ENCODE measurements around the gene SNRPD1.
"Not testable (repeated sequence)": the region's sequence is repeated elsewhere in the genome, so short reads cannot be mapped to it uniquely, and the experiment has no call there.

The SNRPD1 gene

DNA sequence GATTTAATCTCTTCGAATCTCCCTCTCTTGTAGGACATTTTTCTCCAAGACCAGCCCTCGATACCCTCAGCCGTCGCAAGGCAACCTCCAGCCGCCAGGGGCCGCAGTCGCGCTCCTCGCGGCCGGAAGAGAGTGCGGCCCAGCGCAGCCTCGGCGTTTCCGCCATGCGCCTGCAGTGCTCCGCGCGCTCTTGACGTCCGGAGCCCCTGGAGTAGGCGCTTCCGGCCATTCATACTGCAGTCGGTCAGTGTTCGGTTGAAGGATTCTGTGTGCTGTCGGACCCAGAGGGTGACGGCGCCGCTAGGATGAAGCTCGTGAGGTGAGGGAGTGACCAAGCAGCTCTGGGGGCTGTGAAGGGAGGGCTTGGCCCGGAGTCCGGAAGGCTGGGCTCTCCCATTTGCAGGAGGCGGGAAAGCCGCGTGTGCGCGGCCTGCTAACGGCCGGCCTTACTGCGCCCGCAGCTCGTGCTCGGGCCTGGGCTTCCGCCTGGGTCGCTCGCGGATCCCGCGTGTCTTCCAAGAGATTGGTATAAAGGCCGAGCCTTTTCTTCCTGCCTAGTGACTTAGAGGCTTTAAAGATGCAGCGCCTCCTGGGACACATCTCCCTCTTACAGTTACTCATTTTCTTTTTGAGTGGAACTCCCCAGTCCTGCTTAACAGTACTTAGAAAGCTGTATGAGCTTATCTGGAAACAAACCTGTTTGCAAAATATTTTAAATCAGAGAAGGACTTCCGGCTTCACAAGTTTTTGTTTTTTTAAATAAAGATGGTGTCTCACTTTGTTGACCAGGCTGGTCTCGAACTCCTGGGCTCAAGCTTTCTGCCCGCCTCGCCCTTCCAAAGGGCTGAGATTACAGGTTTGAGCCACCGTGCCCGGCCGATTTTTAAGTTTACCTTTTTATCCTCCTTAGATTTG, at the start of gene SNRPD1:
Gene SNRPD1 (plus strand): TSS at position 190 of the 915 bp plus-strand sequence. CDS start 116 bp downstream, at position 306.
- DNase-seq (ENCODE audit: low read depth in 2 of 2) = peak; percentile 70 to 85

DNA sequence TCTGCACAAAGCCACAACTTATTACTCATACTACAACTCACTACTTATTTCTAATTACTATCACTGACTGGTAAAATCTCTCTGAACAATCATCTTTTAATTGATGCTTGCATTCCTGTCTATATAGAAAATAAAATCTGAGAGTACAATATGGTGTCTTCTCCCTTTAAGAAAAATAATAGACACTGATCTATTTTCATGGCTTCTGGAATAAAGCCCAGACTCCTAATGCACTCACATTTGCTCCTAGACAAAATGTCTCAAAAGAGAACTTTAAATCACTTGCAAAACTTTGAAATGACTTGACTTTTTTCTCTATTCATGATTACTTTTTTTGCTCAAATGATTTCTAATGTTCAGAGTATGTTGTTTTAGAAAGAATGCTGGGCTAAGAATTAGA, 40.3 kb upstream of the SNRPD1 start:
- DNase-seq (ENCODE audit: low read depth in 2 of 2) = no peak

DNA sequence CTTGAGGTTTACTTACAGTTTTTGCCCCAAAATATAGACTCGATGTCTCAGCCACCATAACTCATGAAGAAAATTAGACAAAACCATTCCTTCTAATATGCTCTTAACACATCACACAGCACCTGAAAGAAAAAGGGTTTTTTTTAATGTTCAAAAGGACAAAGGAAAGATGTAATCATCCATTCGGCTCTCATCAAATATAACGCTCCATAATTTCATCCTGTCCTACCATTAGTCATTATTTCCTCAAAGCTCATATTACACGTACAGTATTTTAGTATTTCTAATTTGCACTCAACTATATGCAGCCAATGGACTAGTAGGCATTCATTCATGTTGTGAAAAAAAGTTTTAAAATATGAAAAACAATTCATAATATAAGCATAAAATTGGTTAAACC, 36.5 kb upstream of the SNRPD1 start:
- DNase-seq (ENCODE audit: low read depth in 2 of 2) = no peak

DNA sequence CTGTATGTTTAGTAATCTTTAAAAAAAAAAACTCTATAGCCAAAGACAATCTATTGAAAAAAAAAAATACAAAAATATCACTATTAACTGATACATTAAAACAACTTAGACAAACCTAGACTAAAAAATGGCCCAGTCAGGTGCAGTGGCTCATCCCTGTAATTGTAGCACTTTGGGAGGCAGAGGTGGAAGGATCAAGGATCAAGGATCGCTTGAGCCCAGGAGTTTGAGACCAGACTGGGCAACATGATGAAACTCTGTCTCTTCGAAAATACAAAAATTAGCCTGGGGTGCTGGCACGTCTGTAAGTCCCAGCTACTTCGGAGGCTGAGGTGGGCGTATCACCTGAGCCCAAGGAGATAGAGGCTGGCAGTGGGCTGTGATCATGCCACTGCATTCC, 27.7 kb upstream of the SNRPD1 start:
- DNase-seq (ENCODE audit: low read depth in 2 of 2) = no peak

DNA sequence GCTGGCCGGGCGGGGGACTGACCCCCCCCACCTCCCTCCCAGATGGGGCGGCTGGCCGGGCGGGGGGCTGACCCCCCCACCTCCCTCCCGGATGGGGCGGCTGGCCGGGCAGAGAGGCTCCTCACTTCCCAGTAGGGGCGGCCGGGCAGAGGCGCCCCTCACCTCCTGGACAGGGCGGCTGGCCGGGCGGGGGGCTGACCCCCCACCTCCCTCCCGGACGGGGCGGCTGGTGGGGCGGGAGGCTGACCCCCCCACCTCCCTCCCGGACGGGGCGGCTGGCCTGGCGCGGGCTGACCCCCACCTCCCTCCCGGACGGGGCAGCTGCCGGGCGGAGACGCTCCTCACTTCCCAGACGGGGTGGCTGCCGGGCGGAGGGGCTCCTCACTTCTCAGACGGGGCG, 19.8 kb upstream of the SNRPD1 start:
- DNase-seq (ENCODE audit: low read depth in 2 of 2) = not testable (repeated sequence)

DNA sequence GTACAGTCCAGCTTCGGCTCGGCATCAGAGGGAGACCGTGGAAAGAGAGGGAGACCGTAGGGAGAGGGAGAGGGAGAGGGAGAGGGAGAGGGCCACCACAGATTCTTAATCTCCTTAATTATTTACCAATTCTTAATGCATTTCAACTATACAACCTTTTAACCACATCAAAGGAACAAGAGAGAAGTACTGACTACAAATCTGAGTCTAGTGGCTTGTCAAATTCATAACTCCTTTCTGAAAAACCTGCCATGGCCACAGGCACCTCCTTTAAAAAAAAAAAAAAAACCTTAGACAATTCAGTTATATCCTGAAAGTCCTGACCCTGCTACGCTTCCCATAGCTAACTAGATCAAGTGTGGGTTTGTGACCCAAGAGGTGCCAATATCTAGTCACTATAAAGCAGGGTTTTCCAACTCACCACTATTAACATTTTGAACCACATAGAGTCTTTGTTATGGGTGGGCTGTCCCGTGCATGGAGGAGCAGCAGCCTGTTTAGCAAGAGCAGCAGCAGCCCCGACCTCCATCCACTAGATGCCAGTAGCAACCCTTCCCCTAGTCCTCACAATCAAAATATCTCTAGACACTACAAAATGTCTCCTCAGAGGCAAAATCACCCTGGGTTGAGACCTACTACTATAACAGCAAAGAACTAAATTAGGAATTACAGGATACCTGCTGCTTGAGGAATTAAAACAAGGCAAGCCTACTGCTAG, 18.4 kb upstream of the SNRPD1 start:
- no peak for DNase-seq (ENCODE audit: low read depth in 2 of 2)

DNA sequence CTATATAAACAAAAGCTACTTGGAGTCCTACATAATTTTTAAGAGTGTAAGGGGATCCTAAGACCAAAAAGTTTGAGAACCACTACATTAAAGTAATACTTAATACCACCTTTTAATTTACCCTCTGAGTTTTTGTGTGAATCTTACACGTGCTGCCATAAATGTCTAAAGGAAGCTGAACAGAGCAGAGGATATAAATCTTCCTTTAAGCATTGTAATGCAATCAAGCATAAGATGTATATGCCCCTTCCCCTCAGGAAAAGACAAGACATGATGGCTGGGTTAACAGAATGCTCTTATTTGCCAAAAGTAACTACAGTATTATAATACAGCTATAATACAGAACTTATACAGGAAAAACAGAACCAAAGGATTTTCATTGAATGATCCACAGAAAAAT, 14.5 kb upstream of the SNRPD1 start:
- DNase-seq (ENCODE audit: low read depth in 2 of 2) = no peak

DNA sequence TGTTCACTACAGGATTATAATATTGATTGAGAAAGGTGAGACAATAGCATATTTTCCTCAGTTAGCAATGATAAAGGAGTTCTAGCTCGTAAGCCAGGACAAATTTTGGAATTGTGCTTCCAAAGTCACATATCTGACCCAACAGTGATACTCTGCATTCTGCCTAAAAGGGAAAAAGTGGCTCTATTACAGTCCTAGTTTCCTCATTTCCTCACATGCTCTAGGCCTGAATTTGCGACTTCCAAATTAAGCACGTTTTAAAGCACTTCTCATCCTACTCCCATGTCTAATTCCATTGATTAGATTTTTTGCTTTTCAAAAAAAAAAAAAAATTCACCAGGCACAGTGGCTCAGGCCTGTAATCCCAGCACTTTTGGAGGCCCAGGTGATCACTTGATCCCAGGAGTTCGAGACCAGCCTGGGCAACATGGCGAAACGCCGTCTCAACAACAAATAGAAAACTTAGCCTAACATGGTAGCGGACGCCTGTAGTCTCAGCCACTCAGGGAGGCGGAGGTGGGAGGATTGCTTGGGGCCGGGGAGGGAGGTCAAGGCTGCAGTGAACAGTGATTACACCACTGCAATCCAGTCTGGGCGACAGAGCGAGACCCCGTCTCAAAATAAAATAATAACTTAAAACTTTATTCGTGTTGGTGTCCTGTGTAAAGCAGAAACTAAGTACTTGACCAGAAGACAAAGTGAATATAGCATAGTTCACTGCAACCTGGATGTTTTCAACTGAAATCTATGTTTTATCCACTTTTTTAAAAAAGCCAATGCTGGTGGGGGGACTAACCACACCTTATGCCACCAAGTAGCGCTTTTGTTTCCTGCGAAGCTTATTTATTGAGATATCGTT, 13.2 kb upstream of the SNRPD1 start:
- no peak for DNase-seq (ENCODE audit: low read depth in 2 of 2)

DNA sequence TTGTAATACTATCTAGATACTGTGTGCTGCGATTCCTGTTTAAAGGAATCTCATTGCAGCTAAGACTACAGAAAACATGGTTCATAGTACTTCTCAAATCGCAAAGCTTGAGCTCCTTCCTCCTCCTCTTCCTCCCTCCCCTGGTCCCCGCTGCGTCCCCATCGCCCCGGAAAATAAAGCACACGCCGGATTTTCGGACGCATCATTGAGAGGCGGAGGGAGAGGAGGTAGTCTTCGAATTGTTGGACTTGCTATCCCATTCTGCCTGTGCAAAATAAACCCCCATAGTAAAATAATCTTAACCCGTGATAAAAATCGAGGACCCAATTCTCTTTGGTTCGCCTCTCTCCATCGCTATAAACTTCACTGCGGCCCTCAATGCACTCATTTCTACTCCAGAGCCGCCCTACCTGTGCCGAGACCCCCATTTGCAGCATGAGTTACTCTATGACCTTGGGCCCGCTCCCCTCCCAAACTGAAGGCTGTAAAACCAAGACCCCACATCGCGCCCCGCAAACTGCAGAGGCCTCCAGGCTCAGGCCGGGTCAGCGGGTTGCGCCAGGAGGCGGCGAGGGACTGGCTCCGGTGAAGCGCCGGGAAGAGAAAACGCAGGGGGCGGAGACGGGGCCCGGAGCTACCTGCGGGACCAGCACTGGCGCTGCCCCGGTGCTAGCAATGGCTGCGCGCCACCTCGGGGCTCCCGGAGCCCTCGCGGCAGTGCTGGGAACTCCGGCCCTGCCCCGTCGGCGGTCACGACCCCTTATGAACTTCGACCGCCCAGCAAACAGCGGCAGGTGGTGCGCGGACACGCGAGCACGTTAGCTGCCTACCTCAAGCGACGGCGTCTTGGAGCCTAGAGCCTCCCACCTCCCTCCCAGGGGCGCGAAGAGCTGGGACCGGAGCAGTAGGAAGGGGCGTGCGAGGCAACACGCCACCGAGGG, 12.3 kb upstream of the SNRPD1 start:
- no peak for DNase-seq (ENCODE audit: low read depth in 2 of 2)

DNA sequence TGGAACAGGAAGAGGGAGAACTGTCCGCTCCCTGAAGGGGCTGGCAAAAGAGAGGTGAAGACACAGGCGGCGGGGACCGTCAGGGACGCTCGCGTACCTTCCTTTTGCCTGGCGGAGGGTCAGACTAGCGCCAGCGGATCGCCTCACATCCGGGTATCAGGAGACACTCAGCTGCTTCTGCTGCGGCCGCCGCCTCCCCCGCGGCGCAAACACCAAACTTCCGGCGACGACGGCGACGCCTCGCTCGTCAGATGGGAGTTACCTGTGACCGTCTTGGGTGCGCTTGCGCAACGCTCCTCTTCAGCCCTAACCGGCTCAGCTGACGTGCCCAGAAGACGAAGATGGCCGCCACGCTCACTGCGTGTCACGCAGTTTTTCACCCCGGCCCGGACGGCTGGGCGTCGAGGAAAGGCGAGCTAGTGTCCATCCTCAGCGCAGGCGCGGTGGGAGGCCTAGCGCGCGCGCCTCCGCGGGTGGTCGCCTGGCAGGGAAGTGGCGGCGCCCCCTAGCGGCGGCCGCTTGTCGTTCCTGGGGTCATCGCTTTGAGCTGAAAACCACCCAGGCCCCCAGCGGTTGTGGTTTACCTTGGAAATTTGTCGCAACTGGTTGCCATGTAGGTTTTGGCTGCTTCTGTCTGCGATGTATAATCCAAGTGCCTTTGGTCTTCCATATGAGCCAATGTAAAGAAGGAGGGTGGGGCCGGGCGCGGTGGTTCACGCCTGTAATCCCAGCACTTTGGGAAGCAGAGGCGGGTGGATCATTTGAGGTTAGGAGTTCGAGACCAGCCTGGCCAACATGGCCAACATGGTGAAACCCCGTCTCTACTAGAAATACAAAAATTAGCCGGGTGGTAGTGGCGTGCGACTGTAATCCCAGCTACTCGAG, 11.3 kb upstream of the SNRPD1 start, which contains the start of gene ESCO1:
Gene ESCO1 (minus strand): TSS at position 179 of the 885 bp plus-strand sequence. CDS start 25,861 bp downstream, outside the sequence.
- peak; percentile 88 to 93 for DNase-seq (ENCODE audit: low read depth in 2 of 2)

DNA sequence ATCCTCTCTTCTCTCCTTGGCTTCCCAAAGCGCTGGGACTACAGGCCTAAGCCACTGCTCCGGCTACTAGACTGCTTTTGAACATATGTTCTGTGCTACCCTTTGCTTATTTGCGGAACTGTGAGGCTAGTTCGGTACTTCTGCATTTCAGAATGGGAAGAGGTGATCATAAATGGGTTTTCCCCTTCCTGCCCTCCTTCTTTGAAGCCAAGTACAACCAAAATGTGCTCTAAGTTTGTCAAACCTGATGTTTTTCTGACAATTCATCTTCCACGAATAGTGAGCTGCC, 9.9 kb upstream of the SNRPD1 start:
- no peak for DNase-seq (ENCODE audit: low read depth in 2 of 2)

DNA sequence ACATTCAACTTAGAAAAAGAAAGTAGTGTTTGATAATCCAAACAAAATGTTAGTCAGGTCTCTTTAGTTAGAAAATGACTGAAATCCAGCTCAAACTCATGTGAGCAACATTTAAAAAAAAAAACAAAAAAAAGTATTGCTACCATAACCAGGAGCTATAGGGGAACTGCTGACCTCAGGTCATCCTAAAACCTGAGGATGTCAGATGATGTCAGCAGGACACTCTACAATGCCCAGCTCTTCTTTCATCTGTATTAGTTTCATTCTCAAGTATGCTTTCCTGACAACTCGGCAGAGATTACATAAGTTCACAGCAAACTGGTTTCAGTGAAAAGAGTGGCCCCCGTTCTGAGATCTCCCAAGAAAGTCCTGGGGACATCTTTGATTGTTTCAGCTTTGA, 7.4 kb upstream of the SNRPD1 start:
- no peak for DNase-seq (ENCODE audit: low read depth in 2 of 2)

DNA sequence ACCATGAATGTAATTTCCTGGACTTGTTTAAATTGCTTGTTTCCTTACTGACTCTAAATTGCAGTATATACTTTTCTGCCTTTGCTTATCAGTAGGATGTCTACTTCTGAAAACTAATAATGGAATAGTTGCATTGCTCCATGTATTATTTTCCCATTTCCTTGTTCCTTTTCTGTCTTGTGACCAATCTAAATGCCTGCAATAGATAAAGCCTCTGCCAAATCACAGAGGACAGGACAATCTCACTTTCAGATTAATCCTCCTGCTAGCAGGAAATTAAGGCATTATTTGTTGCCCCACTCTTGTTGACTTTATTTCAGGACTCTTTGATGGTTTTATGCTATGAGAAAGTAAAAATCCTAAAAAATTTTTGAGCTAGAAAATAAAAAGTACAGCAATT, 6.9 kb upstream of the SNRPD1 start:
- no peak for DNase-seq (ENCODE audit: low read depth in 2 of 2)

DNA sequence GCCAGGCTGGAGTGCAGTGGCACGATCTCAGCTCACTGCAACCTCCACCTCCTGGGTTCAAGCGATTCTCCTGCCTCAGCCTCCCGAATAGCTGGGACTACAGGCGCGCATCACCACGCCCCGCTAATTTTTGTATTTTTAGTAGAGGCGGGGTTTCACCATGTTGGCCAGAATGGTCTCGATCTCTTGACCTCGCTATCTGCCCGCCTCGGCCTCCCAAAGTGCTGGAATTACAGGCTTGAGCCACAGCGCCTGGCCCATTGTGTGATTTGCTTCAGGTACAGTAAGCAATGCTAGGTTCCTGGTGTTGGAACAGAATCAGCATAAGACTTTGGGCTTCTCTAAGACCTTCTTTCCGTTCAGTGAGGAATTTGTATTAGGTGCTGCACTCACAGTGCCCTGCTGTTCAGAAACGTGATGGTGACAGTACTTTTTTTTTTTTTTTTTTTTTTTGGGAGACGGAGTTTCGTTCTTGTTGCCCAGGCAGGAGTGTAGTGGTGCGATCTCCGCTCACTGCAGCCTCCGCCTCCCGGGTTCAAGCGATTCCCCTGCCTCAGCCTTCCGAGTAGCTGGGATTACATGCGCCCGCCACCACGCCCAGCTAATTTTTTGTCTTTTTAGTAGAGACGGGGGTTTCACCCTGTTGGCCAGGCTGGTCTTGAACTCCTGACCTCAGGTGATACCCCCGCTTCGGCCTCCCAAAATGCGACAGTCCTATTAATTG, 551 bp upstream of the SNRPD1 start:
- DNase-seq (ENCODE audit: low read depth in 2 of 2) = not testable (repeated sequence)

DNA sequence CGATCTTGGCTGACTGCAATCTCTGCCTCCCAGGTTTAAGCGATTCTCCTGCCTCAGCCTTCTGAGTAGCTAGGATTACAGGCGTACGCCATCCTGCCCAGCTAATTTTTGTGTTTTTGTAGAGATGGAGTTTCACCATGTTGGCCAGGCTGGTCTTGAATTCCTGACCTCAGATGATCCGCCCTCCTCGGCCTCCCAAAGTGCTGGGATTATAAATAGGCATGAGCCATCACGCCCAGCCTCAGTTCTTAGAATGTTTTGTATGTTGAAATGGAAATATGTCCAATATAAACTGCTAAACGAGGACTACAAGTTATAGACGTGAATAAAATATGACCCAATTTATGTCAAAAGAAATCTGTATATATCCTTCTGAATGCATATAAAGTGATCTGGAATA, 9.5 kb downstream of the SNRPD1 start:
- not testable (repeated sequence) for DNase-seq (ENCODE audit: low read depth in 2 of 2)

DNA sequence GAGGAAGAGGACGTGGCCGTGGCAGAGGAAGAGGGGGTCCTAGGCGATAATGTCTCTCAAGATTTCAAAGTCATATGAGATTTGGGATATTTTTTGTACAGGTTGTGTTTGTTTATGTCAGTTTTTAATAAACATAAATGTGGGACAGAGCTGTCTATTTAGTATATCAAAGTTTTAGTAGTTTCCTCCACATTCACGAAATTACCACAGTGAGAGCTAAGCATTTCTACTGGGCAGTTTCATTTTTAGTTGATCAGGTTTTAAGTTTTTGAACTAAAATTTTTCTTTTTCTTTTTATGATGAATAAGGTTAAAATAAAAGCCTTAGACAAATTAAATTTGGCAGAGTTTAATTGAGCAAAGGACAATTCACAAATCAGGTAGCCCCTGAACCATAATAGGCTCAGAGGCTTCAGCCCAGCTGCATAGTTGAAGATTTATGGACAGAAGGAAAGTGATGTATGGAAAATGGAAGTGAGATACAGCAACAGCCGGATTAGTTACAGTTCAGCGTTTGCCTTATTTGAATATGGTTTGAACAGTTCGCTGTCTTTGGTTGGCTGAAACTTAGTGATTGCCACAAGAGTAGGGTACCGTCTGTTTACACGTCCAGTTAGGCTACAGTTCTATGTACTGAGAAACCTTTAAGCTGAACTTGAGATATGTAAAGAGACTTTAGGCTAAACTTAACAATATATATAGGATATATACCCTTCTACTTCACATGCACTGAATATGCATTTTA, 17.1 kb downstream of the SNRPD1 start:
- no peak for DNase-seq (ENCODE audit: low read depth in 2 of 2)

DNA sequence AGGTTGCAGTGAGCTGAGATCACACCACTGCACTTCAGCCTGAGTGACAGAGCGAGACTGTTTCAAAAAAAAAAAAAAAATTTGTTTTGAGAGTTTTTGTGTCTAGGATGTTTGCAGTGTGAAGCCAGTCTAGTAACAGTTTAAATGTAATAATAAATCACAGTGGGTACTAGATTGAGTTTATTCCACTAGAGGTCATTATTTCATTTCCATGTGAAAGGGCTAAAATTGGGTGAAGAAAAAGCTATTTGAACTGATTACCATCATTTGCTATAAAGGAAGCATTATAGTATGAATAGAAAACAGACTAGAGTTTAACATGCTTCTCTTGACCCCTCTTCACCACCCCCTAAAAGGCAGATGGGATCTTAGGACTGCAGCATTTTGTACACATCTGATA, 20.3 kb downstream of the SNRPD1 start:
- no peak for DNase-seq (ENCODE audit: low read depth in 2 of 2)

DNA sequence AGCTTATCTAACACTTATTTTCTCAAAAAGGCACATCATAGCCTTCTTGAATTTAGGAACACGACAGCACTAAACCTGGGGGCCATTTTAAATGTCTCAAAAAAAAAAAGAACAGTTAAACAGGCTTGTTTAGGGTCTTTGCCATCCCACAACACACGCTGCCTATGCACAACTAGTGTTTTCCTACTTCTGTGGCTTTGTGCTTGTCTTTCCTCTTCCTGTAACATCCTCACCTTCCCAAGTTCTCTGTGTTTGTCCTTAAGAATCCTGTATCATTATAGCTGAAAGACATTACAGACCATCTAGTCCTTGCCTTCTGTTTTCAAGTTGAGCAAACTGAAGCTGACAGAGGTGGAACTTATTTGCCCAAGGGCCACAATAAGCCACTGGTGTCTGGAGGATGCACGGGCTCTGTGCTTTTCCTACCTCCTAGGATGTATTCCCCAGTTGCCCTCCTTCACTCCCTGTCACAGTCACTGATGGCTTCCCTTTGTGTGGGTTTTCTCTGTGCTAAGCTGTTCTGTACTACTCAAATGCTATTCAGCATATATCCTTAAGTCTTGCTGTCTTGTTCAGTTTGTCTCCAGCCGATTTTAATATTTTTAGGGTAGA, 22.6 kb downstream of the SNRPD1 start:
- no peak for DNase-seq (ENCODE audit: low read depth in 2 of 2)

Data from stimulated activated CD8-positive, alpha-beta memory T cell treated with anti-CD3 and anti-CD28 coated beads, Interleukin-7, amount 100 ng/mL, for 4 hours (primary cell).